HG03066 (cell line): ENCODE results near the gene KRTAP10-9.
"Not testable (repeated sequence)": the region's sequence is repeated elsewhere in the genome, so short reads cannot be mapped to it uniquely, and the experiment has no call there.

ENCODE experiments used
- ATAC-seq: cut with Tn5 transposase; IDR thresholded peaks from one replicate; pipeline ENCODE4 v1.9.1; 2021; ENCODE audit warnings: low read depth; ENCODE audit not compliant: unreplicated experiment

The KRTAP10-9 gene

GRCh38 chr21:44594406-44594916 lies 32.4 kb upstream of the KRTAP10-9 start:
- no peak for ATAC-seq

GRCh38 chr21:44595524-44595923 lies 31.4 kb upstream of the KRTAP10-9 start:
- no peak for ATAC-seq

- ATAC-seq: no peak
Measured at GRCh38 chr21:44596068-44596725, 30.7 kb upstream of the KRTAP10-9 start.

GRCh38 chr21:44598061-44598460 lies 28.8 kb upstream of the KRTAP10-9 start:
- ATAC-seq: no peak

GRCh38 chr21:44599264-44600029 lies 27.4 kb upstream of the KRTAP10-9 start:
- no peak for ATAC-seq

- ATAC-seq: not testable (repeated sequence)
Measured at GRCh38 chr21:44600118-44600978, 26.5 kb upstream of the KRTAP10-9 start, which contains the start of gene KRTAP10-7. TSS of gene KRTAP10-7 (plus strand) at chr21:44600597. CDS start at chr21:44600622, 25 bp downstream.

- ATAC-seq: not testable (repeated sequence)
Measured at GRCh38 chr21:44601091-44601490, 25.8 kb upstream of the KRTAP10-9 start.

GRCh38 chr21:44601596-44602462 lies 25.1 kb upstream of the KRTAP10-9 start:
- ATAC-seq: no peak

- ATAC-seq: no peak
Measured at GRCh38 chr21:44602463-44602850, 24.4 kb upstream of the KRTAP10-9 start.

GRCh38 chr21:44603109-44603875 lies 23.6 kb upstream of the KRTAP10-9 start:
- ATAC-seq: no peak

GRCh38 chr21:44603911-44604310 lies 23.0 kb upstream of the KRTAP10-9 start:
- ATAC-seq: no peak

GRCh38 chr21:44606495-44606894 lies 20.4 kb upstream of the KRTAP10-9 start:
- no peak for ATAC-seq

GRCh38 chr21:44609193-44609592 lies 17.7 kb upstream of the KRTAP10-9 start:
- ATAC-seq: no peak

GRCh38 chr21:44610157-44610843 lies 16.6 kb upstream of the KRTAP10-9 start:
- not testable (repeated sequence) for ATAC-seq

- ATAC-seq: no peak
Measured at GRCh38 chr21:44611551-44611950, 15.3 kb upstream of the KRTAP10-9 start.

- ATAC-seq: no peak
Measured at GRCh38 chr21:44612029-44612486, 14.8 kb upstream of the KRTAP10-9 start, which contains the start of gene KRTAP10-8. TSS of gene KRTAP10-8 (plus strand) at chr21:44612079. CDS start at chr21:44612101, 22 bp downstream.

GRCh38 chr21:44612669-44613229 lies 14.1 kb upstream of the KRTAP10-9 start:
- ATAC-seq: no peak
